HG03520 (cell line): ENCODE data around the gene STXBP6.

Source experiments
- ATAC-seq: cut with Tn5 transposase; IDR thresholded peaks from one replicate; pipeline ENCODE4 v1.9.1; 2021; ENCODE audit warnings: mild to moderate bottlenecking, moderate library complexity; ENCODE audit not compliant: unreplicated experiment

STXBP6 gene

GRCh38 chr14:24921903-24922302, 128.0 kb downstream of the STXBP6 start:
- no peak for ATAC-seq

GRCh38 chr14:24920265-24921075, 129.5 kb downstream of the STXBP6 start:
- ATAC-seq: no peak

GRCh38 chr14:24918822-24919221, 131.1 kb downstream of the STXBP6 start:
- ATAC-seq: no peak

- no peak for ATAC-seq
These were observed 133.9 kb downstream of the STXBP6 start for GRCh38 chr14:24915958-24916595.

GRCh38 chr14:24915403-24915921, 134.5 kb downstream of the STXBP6 start:
- ATAC-seq: no peak

GRCh38 chr14:24913746-24914145, 136.2 kb downstream of the STXBP6 start:
- no peak for ATAC-seq

GRCh38 chr14:24913021-24913420, 136.9 kb downstream of the STXBP6 start:
- no peak for ATAC-seq

- no peak for ATAC-seq
These were observed 138.4 kb downstream of the STXBP6 start for GRCh38 chr14:24911324-24912109.

- ATAC-seq: no peak
These were observed 139.4 kb downstream of the STXBP6 start for GRCh38 chr14:24910408-24910986.

GRCh38 chr14:24909523-24910302, 140.2 kb downstream of the STXBP6 start:
- no peak for ATAC-seq

GRCh38 chr14:24908592-24909236, 141.2 kb downstream of the STXBP6 start:
- ATAC-seq: no peak

GRCh38 chr14:24904533-24904932, 145.4 kb downstream of the STXBP6 start:
- ATAC-seq: no peak

GRCh38 chr14:24903337-24903736, 146.6 kb downstream of the STXBP6 start:
- no peak for ATAC-seq

- ATAC-seq: no peak
These were observed 149.5 kb downstream of the STXBP6 start for GRCh38 chr14:24900269-24901100.

GRCh38 chr14:24897793-24898192, 152.2 kb downstream of the STXBP6 start:
- ATAC-seq: no peak

GRCh38 chr14:24895622-24896021, 154.3 kb downstream of the STXBP6 start:
- no peak for ATAC-seq

- no peak for ATAC-seq
These were observed 154.7 kb downstream of the STXBP6 start for GRCh38 chr14:24895243-24895583.

- ATAC-seq: no peak
These were observed 155.2 kb downstream of the STXBP6 start for GRCh38 chr14:24894583-24895242.
